Right lobe of liver (tissue), 4 donors: ENCODE measurements around the gene MOB3B.

Experiments
- CTCF ChIP-seq, 4 donors: fragments of 200-600 bp in 3 of 4; fragments of 450-650 bp in 1 of 4; IDR thresholded peaks; one replicate each; pipeline versions ENCODE4 v1.5.1 to v1.8.0; 2016 to 2022; ENCODE audit warnings: antibody characterized with exemption in 4 of 4, mild to moderate bottlenecking in 2 of 4
- POLR2A ChIP-seq: fragments of 450-650 bp; IDR thresholded peaks from one replicate; pipeline ENCODE4 v1.6.1; 2017; ENCODE audit warnings: antibody characterized with exemption, mild to moderate bottlenecking
- donor health status: DM: no; HTN: no; CAD: no.
- donor health status: DM: no; HTN: no; CAD: no.
- donor health status: DM: no; HTN: yes; CAD: no.

GRCh38 chr9:27367921-27368315, 161.7 kb downstream of the MOB3B start:
- TF ChIP-seq CTCF (IDR thresholded peaks at IDR 0.05) (no peak), POLR2A (no peak)
